IMR-90 (cell line): ENCODE data around the gene DOCK2. TPM values are rescaled to one million over a fixed set of nuclear protein-coding genes. Genes with fewer than 3 reads are reported as not detected.

Experiments used
- ATAC-seq: fragments of 200-7000 bp; cut with Tn5 transposase; 2 replicates; pipeline ENCODE4 v1.9.1; 2020; ENCODE audit warnings: low read depth, mild to moderate bottlenecking, moderate library complexity
- BruUV-seq: library from RNA; stranded (reverse); fragments of 400-500 nt; replicated peaks from 2 replicates; lab custom pipeline; 2021; lab: Mats Ljungman, UMichigan
- CTCF ChIA-PET: fragments of 300-600 bp; formaldehyde crosslinking; extraction: SDS; loops from one replicate; lab custom pipeline; 2021; ENCODE audit warnings: antibody characterized with exemption; lab: Yijun Ruan, JAX
- POLR2A ChIA-PET: fragments of 300-600 bp; sonication (Branson Sonifier 250); formaldehyde crosslinking; loops from one replicate; lab custom pipeline; 2022; ENCODE audit warnings: antibody characterized with exemption; ENCODE audit not compliant: unreplicated experiment; lab: Charles Lee
- DNase-seq: peaks from one replicate; pipeline ENCODE4 v3.0.0; 2013
- H2AFZ ChIP-seq: replicated peaks from 2 replicates; pipeline ENCODE3; 2013; ENCODE audit warnings: low read length, mild to moderate bottlenecking; ENCODE audit not compliant: poor library complexity
- H2AK5ac ChIP-seq: 2 replicates; pipeline ENCODE4 v1.6.1; 2013; ENCODE audit warnings: low read depth, low read length, inconsistent platforms
- H2AK9ac ChIP-seq: replicated peaks from 2 replicates; pipeline ENCODE3; 2013; ENCODE audit warnings: mild to moderate bottlenecking, low read depth, low read length, moderate library complexity; ENCODE audit not compliant: poor library complexity
- H2BK120ac ChIP-seq: 2 replicates; pipeline ENCODE4 v1.6.1; 2013; ENCODE audit warnings: low read depth, low read length, inconsistent platforms
- H2BK15ac ChIP-seq: 3 replicates; pipeline ENCODE4 v1.6.1; 2013; ENCODE audit warnings: low read depth, low read length, inconsistent platforms
- H2BK20ac ChIP-seq: 2 replicates; pipeline ENCODE4 v1.6.1; 2013; ENCODE audit warnings: low read depth, mild to moderate bottlenecking, inconsistent platforms, low read length, moderate library complexity
- H2BK5ac ChIP-seq: 2 replicates; pipeline ENCODE4 v1.6.1; 2013; ENCODE audit warnings: mild to moderate bottlenecking, low read depth, low read length, inconsistent platforms; ENCODE audit not compliant: poor library complexity, severe bottlenecking
- H3K14ac ChIP-seq: replicated peaks from 2 replicates; pipeline ENCODE4 v1.6.1; 2013; ENCODE audit warnings: low read depth, low read length, inconsistent platforms
- H3K18ac ChIP-seq: 2 replicates; pipeline ENCODE4 v1.6.1; 2013; ENCODE audit warnings: low read depth, low read length, control low read depth
- H3K23ac ChIP-seq: 2 replicates; pipeline ENCODE4 v1.6.1; 2013; ENCODE audit warnings: low read depth, low read length, inconsistent platforms
- H3K27ac ChIP-seq: 2 replicates; pipeline ENCODE4 v1.5.1; 2013; ENCODE audit warnings: mild to moderate bottlenecking, control low read depth, low read length; ENCODE audit not compliant: insufficient read depth
- H3K27me3 ChIP-seq: 2 replicates; pipeline ENCODE4 v1.6.1; 2013; ENCODE audit warnings: low read length; ENCODE audit not compliant: control insufficient read depth, insufficient read depth
- H3K36me3 ChIP-seq: 2 replicates; pipeline ENCODE4 v1.6.1; 2013; ENCODE audit warnings: low read length, mixed read lengths; ENCODE audit not compliant: control insufficient read depth, insufficient read depth
- H3K4ac ChIP-seq: 2 replicates; pipeline ENCODE4 v1.6.1; 2013; ENCODE audit warnings: low read depth, low read length, inconsistent platforms
- H3K4me1 ChIP-seq: 2 replicates; pipeline ENCODE4 v1.6.1; 2013; ENCODE audit warnings: low read length, mixed read lengths; ENCODE audit not compliant: control insufficient read depth, insufficient read depth
- H3K4me2 ChIP-seq: 2 replicates; pipeline ENCODE4 v1.6.1; 2013; ENCODE audit warnings: low read depth, mild to moderate bottlenecking, control low read depth, low read length, moderate library complexity
- H3K4me3 ChIP-seq: 2 replicates; pipeline ENCODE4 v1.5.1; 2013; ENCODE audit warnings: low read depth, mild to moderate bottlenecking, control low read depth, low read length, moderate library complexity; ENCODE audit not compliant: insufficient read depth
- H3K56ac ChIP-seq: 2 replicates; pipeline ENCODE4 v1.6.1; 2013; ENCODE audit warnings: low read length, inconsistent platforms; ENCODE audit not compliant: insufficient read depth; ENCODE audit errors: extremely low read depth
- H3K79me1 ChIP-seq, 2 experiments: 2 replicates each; pipeline ENCODE4 v1.6.1; 2013; ENCODE audit warnings: low read length in 2 of 2, inconsistent platforms in 1 of 2, low read depth in 1 of 2
- H3K9ac ChIP-seq: 2 replicates; pipeline ENCODE4 v1.6.1; 2013; ENCODE audit warnings: low read depth, low read length, control low read depth
- H3K9me1 ChIP-seq: 2 replicates; pipeline ENCODE4 v1.6.1; 2013; ENCODE audit warnings: low read length, inconsistent platforms; ENCODE audit not compliant: insufficient read depth
- H3K9me3 ChIP-seq: 2 replicates; pipeline ENCODE4 v1.6.1; 2013; ENCODE audit warnings: low read length; ENCODE audit not compliant: control insufficient read depth, insufficient read depth
- H4K20me1 ChIP-seq: 2 replicates; pipeline ENCODE4 v1.6.1; 2013; ENCODE audit warnings: low read length, inconsistent platforms; ENCODE audit not compliant: insufficient read depth
- H4K5ac ChIP-seq: 2 replicates; pipeline ENCODE4 v1.6.1; 2013; ENCODE audit warnings: mild to moderate bottlenecking, low read depth, low read length, control low read depth
- H4K8ac ChIP-seq, 2 experiments: 2 replicates each; pipeline ENCODE4 v1.6.1; 2013; ENCODE audit warnings: low read depth in 2 of 2, low read length in 2 of 2, control low read depth in 1 of 2, inconsistent platforms in 1 of 2
- H4K91ac ChIP-seq: 2 replicates; pipeline ENCODE4 v1.6.1; 2013; ENCODE audit warnings: low read depth, low read length, inconsistent platforms; ENCODE audit not compliant: insufficient read depth
- MAFK ChIP-seq: IDR thresholded peaks from 2 replicates; pipeline ENCODE4 v1.6.1; 2012; ENCODE audit warnings: low read depth, low read length, improper control_type of control experiment
- MXI1 ChIP-seq: IDR thresholded peaks from 2 replicates; pipeline ENCODE4 v1.6.1; 2012; ENCODE audit warnings: low read depth, mild to moderate bottlenecking, low read length, moderate library complexity, borderline replicate concordance
- NFE2L2 ChIP-seq: fragments of 150-350 bp; IDR thresholded peaks from 2 replicates; pipeline ENCODE4 v1.6.1; 2016; ENCODE audit warnings: low read depth, mild to moderate bottlenecking, low read length
- RAD21 ChIP-seq: IDR thresholded peaks from 2 replicates; pipeline ENCODE4 v1.6.1; 2012; ENCODE audit warnings: low read length, improper control_type of control experiment
- SMC3 ChIP-seq: fragments of 150-350 bp; IDR thresholded peaks from 2 replicates; pipeline ENCODE4 v1.6.1; 2016; ENCODE audit warnings: low read depth, mild to moderate bottlenecking, antibody characterized with exemption, low read length, moderate library complexity
- WGBS, 2 experiments: methylation state at CpG; one replicate each; pipeline versions ENCODE4 v1.1.5 to v1.1.7; 2013; ENCODE audit warnings: missing lambda C conversion rate in 2 of 2; ENCODE audit not compliant: insufficient read length in 1 of 2; ENCODE audit errors: extremely low coverage in 2 of 2; 5-methylcytosine and 5-hydroxymethylcytosine counted together
- dilution Hi-C: fragments of 300-500 bp; cut with HindIII; formaldehyde crosslinking; loops from one replicate; pipeline ENCODE4 v1.14.3; 2018; ENCODE audit warnings: low sequenced_read_pairs; ENCODE audit not compliant: unreplicated experiment
- in situ Hi-C: fragments of 300-500 bp; cut with MboI; formaldehyde crosslinking; loops from 3 replicates; pipeline ENCODE4 v1.14.3; 2019; ENCODE audit warnings: low sequenced_read_pairs, inconsistent platforms, mixed read lengths
- intact Hi-C: fragments of 100-400 bp; cut with micrococcal nuclease; formaldehyde crosslinking; loops from 2 replicates; pipeline ENCODE4 v1.10.0; 2022
- polyA plus RNA-seq, 3 experiments: library from polyadenylated mRNA; depleted of rRNA; stranded (reverse); fragments of >200 nt; gene quantifications; 2 replicates each; pipeline ENCODE4 v1.2.3, GENCODE V29; 2012; ENCODE audit warnings: low replicate concordance in 1 of 3
- total RNA-seq: library from RNA; depleted of rRNA; stranded (reverse); fragments of >200 nt; gene quantifications from 2 replicates; pipeline ENCODE4 v1.2.3, GENCODE V29; 2012
- TF ChIP-seq, protein P1 (sequence below): conservative IDR thresholded peaks from 2 replicates; pipeline ENCODE4 v1.5.1; 2012; ENCODE audit warnings: mild to moderate bottlenecking, low read depth, low read length, improper control_type of control experiment

Gene DOCK2
- total and polyA plus RNA-seq, 2 of the 4 experiments (the other 2 are of a cell fraction): 0.72 to 3.0 TPM

DNA sequence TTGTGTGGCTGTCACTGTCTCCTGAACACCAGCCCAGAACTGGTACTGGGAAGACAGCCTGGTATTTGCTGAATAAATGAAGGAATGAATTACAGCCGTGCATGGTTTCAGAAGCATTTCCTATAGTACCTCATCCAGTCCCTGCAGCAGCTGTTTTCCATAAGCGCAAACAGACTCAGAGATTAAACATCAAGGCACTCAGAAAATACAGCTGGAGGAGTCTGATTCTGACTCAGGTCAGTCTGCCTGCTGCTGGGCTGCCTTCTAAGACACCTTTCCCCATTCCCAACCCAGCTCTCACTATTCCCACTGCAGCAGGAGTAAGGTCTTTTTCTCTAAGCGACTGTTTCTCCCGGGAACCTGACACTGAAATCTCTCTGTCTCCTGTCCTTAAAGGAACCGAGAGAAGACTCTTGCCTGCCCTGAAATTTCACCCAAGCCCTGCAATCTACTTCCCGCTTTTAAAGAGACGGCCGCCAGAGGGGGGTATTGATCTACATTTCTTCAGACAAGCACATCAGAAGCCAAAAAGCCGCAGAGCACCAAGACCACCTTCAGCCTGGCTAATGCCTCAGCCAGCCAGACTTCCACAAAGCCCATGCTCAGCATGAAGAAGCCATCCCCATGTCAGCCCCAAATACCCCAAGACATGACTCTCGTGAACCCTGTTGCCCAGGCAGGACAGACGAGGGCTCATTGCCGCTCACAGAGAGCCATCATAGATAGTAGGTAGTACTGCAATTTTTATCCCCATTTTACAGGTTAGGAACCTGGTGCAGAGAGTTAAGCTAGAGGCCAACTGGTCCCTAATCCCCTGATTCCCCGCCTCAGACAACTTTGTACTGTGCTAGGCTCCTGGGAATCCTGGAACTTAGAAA, 463.2 kb downstream of the DOCK2 start:
- no peaks in the 10 kb centered on the region for H3K27me3 ChIP-seq
- BruUV-seq: no TSS peak
- no peak overlapping the region for H3K4me2 ChIP-seq
- no peak overlapping the region for H4K91ac ChIP-seq
- H3K23ac ChIP-seq: no peak overlapping the region
- H3K79me1 ChIP-seq: no peaks in the 10 kb centered on the region
- H4K5ac ChIP-seq: no peak overlapping the region
- H3K18ac ChIP-seq: no peak overlapping the region
- H2BK20ac ChIP-seq: no peak overlapping the region
- no peak overlapping the region for H3K14ac ChIP-seq
- in situ Hi-C loops (loop anchor here (5.0 kb wide), 2 partner anchors 87 to 322 kb away; no protein-coding TSS in a partner anchor), dilution Hi-C loops (no loop called here), intact Hi-C loops (loop anchor here (1.0 kb wide), 2 partner anchors 84 to 321 kb away; no protein-coding TSS in a partner anchor)
- TF ChIP-seq, protein P1, sequence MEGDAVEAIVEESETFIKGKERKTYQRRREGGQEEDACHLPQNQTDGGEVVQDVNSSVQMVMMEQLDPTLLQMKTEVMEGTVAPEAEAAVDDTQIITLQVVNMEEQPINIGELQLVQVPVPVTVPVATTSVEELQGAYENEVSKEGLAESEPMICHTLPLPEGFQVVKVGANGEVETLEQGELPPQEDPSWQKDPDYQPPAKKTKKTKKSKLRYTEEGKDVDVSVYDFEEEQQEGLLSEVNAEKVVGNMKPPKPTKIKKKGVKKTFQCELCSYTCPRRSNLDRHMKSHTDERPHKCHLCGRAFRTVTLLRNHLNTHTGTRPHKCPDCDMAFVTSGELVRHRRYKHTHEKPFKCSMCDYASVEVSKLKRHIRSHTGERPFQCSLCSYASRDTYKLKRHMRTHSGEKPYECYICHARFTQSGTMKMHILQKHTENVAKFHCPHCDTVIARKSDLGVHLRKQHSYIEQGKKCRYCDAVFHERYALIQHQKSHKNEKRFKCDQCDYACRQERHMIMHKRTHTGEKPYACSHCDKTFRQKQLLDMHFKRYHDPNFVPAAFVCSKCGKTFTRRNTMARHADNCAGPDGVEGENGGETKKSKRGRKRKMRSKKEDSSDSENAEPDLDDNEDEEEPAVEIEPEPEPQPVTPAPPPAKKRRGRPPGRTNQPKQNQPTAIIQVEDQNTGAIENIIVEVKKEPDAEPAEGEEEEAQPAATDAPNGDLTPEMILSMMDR: peak; percentile 71
- TF ChIP-seq MAFK (no peak), MXI1 (no peak), SMC3 (peak; percentile 58), NFE2L2 (no peak), RAD21 (peak; percentile 70)
- no peak overlapping the region for H2BK5ac ChIP-seq
- H3K9me3 ChIP-seq: no peaks in the 10 kb centered on the region
- no peak overlapping the region for H3K9ac ChIP-seq
- WGBS, 2 experiments: 0% methylated on average over 2 of the region's 13 CpGs; no CpG with 5 or more reads in 1 of the 2 experiments
- peak; percentile 93 for ATAC-seq
- H3K4me3 ChIP-seq: no peak overlapping the region
- H3K27ac ChIP-seq: no peak overlapping the region
- no peaks in the 10 kb centered on the region for H3K36me3 ChIP-seq
- H2AFZ ChIP-seq: no peak overlapping the region
- POLR2A ChIA-PET: no interaction called here
- CTCF ChIA-PET: interaction anchor here (0.7 to 1.3 kb wide), 2 partner anchors 81 to 116 kb away, joined by 3 to 5 read pairs; no protein-coding TSS in a partner anchor
- no peak overlapping the region for H2AK9ac ChIP-seq
- H2BK15ac ChIP-seq: no peak overlapping the region
- H4K20me1 ChIP-seq: no peaks in the 10 kb centered on the region
- no peaks in the 10 kb centered on the region for H3K4me1 ChIP-seq
- H2BK120ac ChIP-seq: no peak overlapping the region
- H3K4ac ChIP-seq: no peak overlapping the region
- peak; percentile 69 for DNase-seq
- no peak overlapping the region for H3K56ac ChIP-seq
- no peak overlapping the region for H2AK5ac ChIP-seq
- no peaks in the 10 kb centered on the region for H3K9me1 ChIP-seq
- H4K8ac ChIP-seq: no peak overlapping the region
